Fibroblast of mammary gland (primary cell): ENCODE results near the gene CSK.

ENCODE experiments used
- DNase-seq: peaks from one replicate; pipeline ENCODE4 v3.0.0-alpha.2; 2010; ENCODE audit warnings: low read depth
- H3K4me3 ChIP-seq: 2 replicates; pipeline ENCODE4 v1.5.1; 2011; ENCODE audit warnings: low read depth, mild to moderate bottlenecking, low read length, moderate library complexity; ENCODE audit not compliant: control insufficient read depth
- CTCF ChIP-seq: conservative IDR thresholded peaks from 2 replicates; pipeline ENCODE4 v1.5.1; 2011; ENCODE audit warnings: low read depth, low read length, inconsistent platforms; ENCODE audit not compliant: control insufficient read depth, insufficient read depth

The CSK gene

DNA sequence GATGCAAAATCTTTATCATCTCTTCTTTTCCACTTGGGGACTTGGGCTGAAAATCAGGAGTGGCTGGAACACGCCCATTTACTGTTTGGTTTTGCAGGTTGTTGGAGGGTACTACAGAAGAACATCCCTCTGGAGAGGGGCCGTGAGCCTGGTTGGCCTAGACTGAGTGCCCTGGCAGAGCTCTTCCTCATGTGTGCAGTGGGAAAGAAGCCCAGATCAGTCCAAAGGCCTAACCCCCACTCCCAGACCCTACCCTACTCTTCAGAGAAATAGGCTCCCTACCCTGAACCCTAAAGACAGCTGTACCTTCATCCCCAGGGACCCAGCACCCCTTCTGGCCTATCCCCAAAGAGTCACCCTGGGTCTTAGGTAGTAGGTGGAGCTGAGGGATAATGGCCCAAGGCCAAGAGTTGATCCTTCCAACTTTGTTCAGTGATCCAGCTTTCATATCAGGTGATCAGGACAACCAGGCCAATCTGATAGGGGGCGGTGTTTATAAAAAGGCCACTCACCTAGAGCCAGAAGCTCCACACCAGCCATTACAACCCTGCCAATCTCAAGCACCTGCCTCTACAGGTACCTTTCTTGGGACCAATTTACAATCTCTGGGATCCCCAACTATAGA is 33.4 kb upstream of the CSK start, which contains the start of gene CYP1A2:
Gene CYP1A2 (plus strand): TSS at position 524 of the 625 bp plus-strand sequence. CDS start 894 bp downstream, outside the sequence.
- DNase-seq, result no peak
- no peak for TF ChIP-seq CTCF
- H3K4me3 ChIP-seq, result no peak within 1 kb of the TSS

GRCh38 chr15:74749832-74750231 is 32.0 kb upstream of the CSK start:
- DNase-seq, result no peak
- TF ChIP-seq CTCF, result no peak
- H3K4me3 ChIP-seq, result no peak overlapping the region

DNA sequence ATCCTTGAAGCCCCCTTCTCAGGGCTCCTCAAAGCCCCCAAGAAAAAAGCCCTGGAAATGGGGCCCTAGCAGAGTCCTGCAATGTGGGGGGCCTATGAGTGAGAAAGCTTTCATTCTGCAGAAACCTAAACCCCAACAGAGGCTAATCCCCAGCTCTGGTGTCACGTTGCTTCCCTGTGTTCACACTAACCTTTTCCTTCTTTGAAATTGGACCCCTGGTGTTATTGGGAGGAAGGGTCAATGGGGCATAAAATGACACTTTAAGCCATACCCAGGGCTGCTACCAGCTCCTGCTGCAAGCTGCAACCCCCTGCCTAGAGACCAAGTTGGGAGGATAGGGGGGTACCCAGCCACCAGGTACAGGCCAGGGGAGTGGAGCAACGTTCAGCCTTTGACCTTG is 31.1 kb upstream of the CSK start:
- no peak for DNase-seq
- TF ChIP-seq CTCF, result no peak

DNA sequence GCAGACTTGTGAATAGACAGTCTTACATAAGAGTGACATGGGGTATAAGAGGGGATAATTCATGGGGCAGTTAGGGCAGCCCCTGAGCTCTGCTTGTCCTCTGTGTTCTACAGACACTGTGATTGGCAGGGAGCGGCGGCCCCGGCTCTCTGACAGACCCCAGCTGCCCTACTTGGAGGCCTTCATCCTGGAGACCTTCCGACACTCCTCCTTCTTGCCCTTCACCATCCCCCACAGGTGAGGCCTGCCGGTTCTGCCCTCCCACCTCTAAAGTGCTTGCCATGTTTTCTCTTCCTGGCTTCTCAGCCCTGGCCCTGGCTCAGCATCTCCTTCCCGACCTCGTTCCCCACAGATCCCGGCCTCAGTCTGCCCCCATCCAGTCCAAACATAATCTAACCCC is 29.9 kb upstream of the CSK start:
- no peak for TF ChIP-seq CTCF
- no peak overlapping the region for H3K4me3 ChIP-seq
- DNase-seq, result no peak

More for the DNA sequence above, 31.1 kb upstream of the CSK start:
- H3K4me3 ChIP-seq, result no peak overlapping the region

DNA sequence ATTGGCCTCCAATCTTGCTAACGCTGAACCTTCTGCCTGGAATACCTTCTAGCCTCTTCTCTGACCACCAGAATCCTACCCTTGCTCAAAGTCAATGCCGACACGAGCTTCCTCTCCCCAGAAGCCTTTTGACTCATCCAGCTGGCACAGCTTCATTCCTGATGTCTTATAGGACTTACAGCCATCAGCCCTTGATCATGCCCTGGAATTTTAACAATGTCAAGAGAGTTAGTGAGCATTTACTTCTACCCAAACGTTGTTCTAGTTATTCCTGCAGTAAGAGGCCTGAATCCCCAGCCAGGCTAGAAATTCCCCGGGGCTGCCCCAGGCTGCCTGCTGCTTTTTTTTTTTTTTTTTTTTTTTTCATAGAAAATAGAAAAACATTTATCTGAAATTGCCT is 29.3 kb upstream of the CSK start:
- DNase-seq, result peak; percentile 14
- TF ChIP-seq CTCF, result no peak
- H3K4me3 ChIP-seq, result no peak overlapping the region

DNA sequence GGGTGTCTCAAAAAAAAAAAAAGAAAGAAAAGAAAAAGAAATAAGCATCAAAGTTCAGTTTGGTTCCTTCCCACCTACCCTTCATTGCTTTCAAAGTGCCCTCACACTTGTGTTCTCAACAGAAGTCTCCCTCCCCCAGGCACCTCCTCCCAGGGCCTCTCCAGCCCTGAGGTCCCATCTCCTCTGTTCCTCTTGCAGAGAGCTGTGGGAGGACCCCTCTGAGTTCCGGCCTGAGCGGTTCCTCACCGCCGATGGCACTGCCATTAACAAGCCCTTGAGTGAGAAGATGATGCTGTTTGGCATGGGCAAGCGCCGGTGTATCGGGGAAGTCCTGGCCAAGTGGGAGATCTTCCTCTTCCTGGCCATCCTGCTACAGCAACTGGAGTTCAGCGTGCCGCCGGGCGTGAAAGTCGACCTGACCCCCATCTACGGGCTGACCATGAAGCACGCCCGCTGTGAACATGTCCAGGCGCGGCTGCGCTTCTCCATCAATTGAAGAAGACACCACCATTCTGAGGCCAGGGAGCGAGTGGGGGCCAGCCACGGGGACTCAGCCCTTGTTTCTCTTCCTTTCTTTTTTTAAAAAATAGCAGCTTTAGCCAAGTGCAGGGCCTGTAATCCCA is 27.2 kb upstream of the CSK start:
- no peak for DNase-seq
- no peak for TF ChIP-seq CTCF
- H3K4me3 ChIP-seq, result no peak overlapping the region

- no peak for TF ChIP-seq CTCF
- DNase-seq, result no peak
- no peak overlapping the region for H3K4me3 ChIP-seq
Measured at GRCh38 chr15:74758736-74759135, 23.1 kb upstream of the CSK start.
